ENCODE results near the gene KRT33A.

KRT33A gene

GRCh38 chr17:41329279-41329948, 21.2 kb downstream of the KRT33A start:
- no peak overlapping the region for H3K4me3 ChIP-seq (ENCODE audit: low read depth, low read length)
- DNase-seq (ENCODE audit: low read depth) = no peak
- no peak for TF ChIP-seq CTCF (IDR thresholded peaks at IDR 0.05; ENCODE audit: insufficient read depth, low read depth, low read length, missing control alignments)

- H3K4me3 ChIP-seq (ENCODE audit: low read depth, low read length) = no peak overlapping the region
- DNase-seq (ENCODE audit: low read depth) = no peak
- no peak for TF ChIP-seq CTCF (IDR thresholded peaks at IDR 0.05; ENCODE audit: insufficient read depth, low read depth, low read length, missing control alignments)
These were observed 22.4 kb downstream of the KRT33A start for GRCh38 chr17:41328207-41328606.

- DNase-seq (ENCODE audit: low read depth) = no peak
- H3K4me3 ChIP-seq (ENCODE audit: low read depth, low read length) = no peak overlapping the region
- no peak for TF ChIP-seq CTCF (IDR thresholded peaks at IDR 0.05; ENCODE audit: insufficient read depth, low read depth, low read length, missing control alignments)
These were observed 23.1 kb downstream of the KRT33A start for GRCh38 chr17:41327411-41328120.

- TF ChIP-seq CTCF (IDR thresholded peaks at IDR 0.05; ENCODE audit: insufficient read depth, low read depth, low read length, missing control alignments) = no peak
- DNase-seq (ENCODE audit: low read depth) = no peak
These were observed 24.2 kb downstream of the KRT33A start for GRCh38 chr17:41326173-41327145.

GRCh38 chr17:41325611-41326010, 25.0 kb downstream of the KRT33A start:
- H3K4me3 ChIP-seq (ENCODE audit: low read depth, low read length) = no peak overlapping the region
- no peak for TF ChIP-seq CTCF (IDR thresholded peaks at IDR 0.05; ENCODE audit: insufficient read depth, low read depth, low read length, missing control alignments)
- no peak for DNase-seq (ENCODE audit: low read depth)

More at GRCh38 chr17:41326173-41327145, 24.2 kb downstream of the KRT33A start:
- no peak overlapping the region for H3K4me3 ChIP-seq (ENCODE audit: low read depth, low read length)

GRCh38 chr17:41325126-41325525, 25.5 kb downstream of the KRT33A start:
- H3K4me3 ChIP-seq (ENCODE audit: low read depth, low read length) = no peak overlapping the region
- no peak for DNase-seq (ENCODE audit: low read depth)
- no peak for TF ChIP-seq CTCF (IDR thresholded peaks at IDR 0.05; ENCODE audit: insufficient read depth, low read depth, low read length, missing control alignments)
